ENCODE data around the gene MBOAT2. TPM values are rescaled to one million over a fixed set of nuclear protein-coding genes. Genes with fewer than 3 reads are reported as not detected.
"Not testable (repeated sequence)": the region's sequence is repeated elsewhere in the genome, so short reads cannot be mapped to it uniquely, and the experiment has no call there.

MBOAT2 gene
- total RNA-seq, 1 donor from 2014 or later = 17.5 TPM

GRCh38 chr2:8993196-8993901, 10.1 kb downstream of the MBOAT2 start:
- no peak for DNase-seq (ENCODE audit: extremely low read depth, low read depth, low spot score)

GRCh38 chr2:8992643-8993042, 10.8 kb downstream of the MBOAT2 start:
- no peak for DNase-seq (ENCODE audit: extremely low read depth, low read depth, low spot score)

- DNase-seq (ENCODE audit: extremely low read depth, low read depth, low spot score) = no peak
These were observed 13.9 kb downstream of the MBOAT2 start for GRCh38 chr2:8989536-8990079.

GRCh38 chr2:8987410-8987809, 16.1 kb downstream of the MBOAT2 start:
- no peak for DNase-seq (ENCODE audit: extremely low read depth, low read depth, low spot score)

GRCh38 chr2:8986327-8986976, 17.0 kb downstream of the MBOAT2 start:
- DNase-seq (ENCODE audit: extremely low read depth, low read depth, low spot score) = no peak

GRCh38 chr2:8985561-8986326, 17.7 kb downstream of the MBOAT2 start:
- no peak for DNase-seq (ENCODE audit: extremely low read depth, low read depth, low spot score)

- DNase-seq (ENCODE audit: extremely low read depth, low read depth, low spot score) = no peak
These were observed 18.6 kb downstream of the MBOAT2 start for GRCh38 chr2:8984855-8985254.

- DNase-seq (ENCODE audit: extremely low read depth, low read depth, low spot score) = no peak
These were observed 19.3 kb downstream of the MBOAT2 start for GRCh38 chr2:8984157-8984556.

GRCh38 chr2:8983571-8983970, 19.9 kb downstream of the MBOAT2 start:
- DNase-seq (ENCODE audit: extremely low read depth, low read depth, low spot score) = no peak

- DNase-seq (ENCODE audit: extremely low read depth, low read depth, low spot score) = no peak
These were observed 21.6 kb downstream of the MBOAT2 start for GRCh38 chr2:8981876-8982275.

GRCh38 chr2:8980096-8980495, 23.4 kb downstream of the MBOAT2 start:
- no peak for DNase-seq (ENCODE audit: extremely low read depth, low read depth, low spot score)

- no peak for DNase-seq (ENCODE audit: extremely low read depth, low read depth, low spot score)
These were observed 25.7 kb downstream of the MBOAT2 start for GRCh38 chr2:8977758-8978157.

- no peak for DNase-seq (ENCODE audit: extremely low read depth, low read depth, low spot score)
These were observed 26.8 kb downstream of the MBOAT2 start for GRCh38 chr2:8976442-8977259.

- DNase-seq (ENCODE audit: extremely low read depth, low read depth, low spot score) = no peak
These were observed 29.5 kb downstream of the MBOAT2 start for GRCh38 chr2:8974016-8974415.

GRCh38 chr2:8973017-8973416, 30.5 kb downstream of the MBOAT2 start:
- not testable (repeated sequence) for DNase-seq (ENCODE audit: extremely low read depth, low read depth, low spot score)

GRCh38 chr2:8972535-8972934, 30.9 kb downstream of the MBOAT2 start:
- DNase-seq (ENCODE audit: extremely low read depth, low read depth, low spot score) = not testable (repeated sequence)

- not testable (repeated sequence) for DNase-seq (ENCODE audit: extremely low read depth, low read depth, low spot score)
These were observed 34.1 kb downstream of the MBOAT2 start for GRCh38 chr2:8969348-8969747.

- DNase-seq (ENCODE audit: extremely low read depth, low read depth, low spot score) = no peak
These were observed 37.2 kb downstream of the MBOAT2 start for GRCh38 chr2:8966123-8966908.

GRCh38 chr2:8965216-8965969, 38.1 kb downstream of the MBOAT2 start:
- DNase-seq (ENCODE audit: extremely low read depth, low read depth, low spot score) = no peak

Data from glomerular endothelial cell (primary cell).